GM18517 (cell line): ENCODE measurements around the gene STEAP1B.
"Not testable (repeated sequence)": the region's sequence is repeated elsewhere in the genome, so short reads cannot be mapped to it uniquely, and the experiment has no call there.

Experiments used
- ATAC-seq: cut with Tn5 transposase; IDR thresholded peaks from one replicate; pipeline ENCODE4 v1.9.1; 2021; ENCODE audit warnings: mild to moderate bottlenecking, moderate library complexity; ENCODE audit not compliant: unreplicated experiment

STEAP1B gene

GRCh38 chr7:22457471-22457870 is 42.5 kb downstream of the STEAP1B start:
- no peak for ATAC-seq

- ATAC-seq, result no peak
These were observed 45.5 kb downstream of the STEAP1B start for GRCh38 chr7:22454446-22454845.

- ATAC-seq, result no peak
These were observed 46.9 kb downstream of the STEAP1B start for GRCh38 chr7:22452960-22453558.

GRCh38 chr7:22452142-22452959 is 47.6 kb downstream of the STEAP1B start:
- no peak for ATAC-seq

GRCh38 chr7:22450013-22450412 is 50.0 kb downstream of the STEAP1B start:
- ATAC-seq, result not testable (repeated sequence)

GRCh38 chr7:22447762-22448161 is 52.2 kb downstream of the STEAP1B start:
- peak; percentile 91 for ATAC-seq

GRCh38 chr7:22447008-22447407 is 53.0 kb downstream of the STEAP1B start:
- ATAC-seq, result peak; percentile 32

GRCh38 chr7:22445853-22446252 is 54.1 kb downstream of the STEAP1B start:
- ATAC-seq, result no peak

- no peak for ATAC-seq
These were observed 54.7 kb downstream of the STEAP1B start for GRCh38 chr7:22445140-22445743.

- no peak for ATAC-seq
These were observed 55.6 kb downstream of the STEAP1B start for GRCh38 chr7:22444181-22444971.

GRCh38 chr7:22443370-22444180 is 56.4 kb downstream of the STEAP1B start:
- no peak for ATAC-seq

- ATAC-seq, result no peak
These were observed 57.1 kb downstream of the STEAP1B start for GRCh38 chr7:22442882-22443369.

- no peak for ATAC-seq
These were observed 57.7 kb downstream of the STEAP1B start for GRCh38 chr7:22442187-22442881.

GRCh38 chr7:22441157-22441556 is 58.8 kb downstream of the STEAP1B start:
- no peak for ATAC-seq

GRCh38 chr7:22438994-22439393 is 61.0 kb downstream of the STEAP1B start:
- peak; percentile 76 for ATAC-seq

GRCh38 chr7:22436552-22436951 is 63.4 kb downstream of the STEAP1B start:
- ATAC-seq, result not testable (repeated sequence)

- ATAC-seq, result peak; percentile 6
These were observed 64.3 kb downstream of the STEAP1B start for GRCh38 chr7:22435720-22436119.

GRCh38 chr7:22435105-22435504 is 64.9 kb downstream of the STEAP1B start:
- peak; percentile 79 for ATAC-seq

GRCh38 chr7:22433710-22434460 is 66.1 kb downstream of the STEAP1B start:
- ATAC-seq, result no peak
